K562 (cell line): ENCODE results near the gene CYTH4. TPM values are rescaled to one million over a fixed set of nuclear protein-coding genes. Genes with fewer than 3 reads are reported as not detected.

Experiments used
- CEBPG ChIP-seq, 3 experiments: fragments of 200-800 bp in 1 of 3; sonication (Bioruptor generic) in 1 of 3; sonication (generic) in 1 of 3; formaldehyde crosslinking in 1 of 3; IDR thresholded peaks in 2 of 3; conservative IDR thresholded peaks in 1 of 3; 2 replicates each; pipeline versions ENCODE4 v1.6.1 to v1.8.0; 2016 to 2022; ENCODE audit warnings: missing compliant biosample characterization in 2 of 3, missing genetic modification characterization in 2 of 3, mild to moderate bottlenecking in 1 of 3, missing genetic modification reagents in 1 of 3
- ELF2 ChIP-seq: fragments of 250-450 bp; sonication (Bioruptor Pico); IDR thresholded peaks from 2 replicates; pipeline ENCODE4 v1.5.0; 2021; ENCODE audit warnings: mild to moderate bottlenecking
- EP300 ChIP-seq: IDR thresholded peaks from 2 replicates; pipeline ENCODE4 v1.6.1; 2012; ENCODE audit warnings: low read length, improper control_type of control experiment
- HLTF ChIP-seq: fragments of 450-650 bp; IDR thresholded peaks from 2 replicates; pipeline ENCODE4 v1.6.1; 2016
- MCM3 ChIP-seq: fragments of 450-650 bp; IDR thresholded peaks from 2 replicates; pipeline ENCODE4 v1.6.1; 2016
- NCOA2 ChIP-seq, 2 experiments: fragments of 450-650 bp; IDR thresholded peaks; 2 replicates each; pipeline ENCODE4 v1.6.1; 2018; ENCODE audit warnings: mild to moderate bottlenecking in 2 of 2, moderate library complexity in 1 of 2; ENCODE audit not compliant: partially characterized antibody in 2 of 2
- PBX2 ChIP-seq, 2 experiments: IDR thresholded peaks in 1 of 2; conservative IDR thresholded peaks in 1 of 2; 2 replicates each; pipeline ENCODE4 v1.6.1; 2016; ENCODE audit warnings: low read depth in 2 of 2, mild to moderate bottlenecking in 1 of 2, missing compliant biosample characterization in 1 of 2, missing genetic modification characterization in 1 of 2, moderate library complexity in 1 of 2
- PCBP1 ChIP-seq: fragments of 200-400 bp; formaldehyde crosslinking; IDR thresholded peaks from 2 replicates; pipeline ENCODE4 v1.6.1; 2018; ENCODE audit warnings: mild to moderate bottlenecking, low read depth, low read length; ENCODE audit not compliant: poor library complexity, severe bottlenecking
- POLR2B ChIP-seq: fragments of 450-650 bp; IDR thresholded peaks from 2 replicates; pipeline ENCODE4 v1.6.1; 2018; ENCODE audit warnings: low read depth; ENCODE audit not compliant: partially characterized antibody
- RBM25 ChIP-seq: fragments of 200-400 bp; formaldehyde crosslinking; IDR thresholded peaks from 2 replicates; pipeline ENCODE4 v1.6.1; 2018; ENCODE audit warnings: low read length, low read depth, moderate library complexity; ENCODE audit not compliant: severe bottlenecking
- SMC3 ChIP-seq: conservative IDR thresholded peaks from 2 replicates; pipeline ENCODE4 v1.6.1; 2011; ENCODE audit warnings: low read depth, low read length, improper control_type of control experiment; ENCODE audit not compliant: insufficient read depth
- ZMIZ1 ChIP-seq, 2 experiments: fragments of 150-350 bp in 1 of 2; IDR thresholded peaks; 2 replicates each; pipeline ENCODE4 v1.6.1; 2012 to 2016; ENCODE audit warnings: low read depth in 2 of 2, low read length in 2 of 2, mild to moderate bottlenecking in 1 of 2, moderate library complexity in 1 of 2
- ZNF165 ChIP-seq: fragments of 250-450 bp; sonication (Bioruptor Pico); IDR thresholded peaks from 2 replicates; pipeline ENCODE4 v1.4.0; 2020; ENCODE audit warnings: borderline replicate concordance
- ZNF175 ChIP-seq: fragments of 200-800 bp; sonication (Bioruptor generic); IDR thresholded peaks from 2 replicates; pipeline ENCODE4 v1.6.1; 2016; ENCODE audit warnings: low read depth, mild to moderate bottlenecking, missing genetic modification characterization, missing compliant biosample characterization
- polyA plus RNA-seq, 8 experiments: library from polyadenylated mRNA; depleted of rRNA in 4 of 8; stranded (reverse) in 5 of 8; unstranded in 3 of 8; fragments of >200 nt; fragmentation: Nextera tagmentation in 2 of 8; fragmentation: Illumina TruSeq in 1 of 8; extraction: Ambion mirVana in 2 of 8; extraction: Trizol in 1 of 8; gene quantifications; 2 replicates each; pipeline versions ENCODE4 v1.2.1 to v1.2.3, GENCODE V29; 2011 to 2014; ENCODE audit warnings: inconsistent platforms in 1 of 8, missing spikeins in 1 of 8
- total RNA-seq, 7 experiments: library from RNA; depleted of rRNA in 6 of 7; stranded (reverse); fragments of >200 nt in 6 of 7; fragmentation: Illumina TruSeq in 2 of 7; extraction: Trizol in 2 of 7; gene quantifications; 2 replicates each; pipeline versions ENCODE4 v1.2.1 to v1.2.3, GENCODE V29; 2011 to 2021; ENCODE audit warnings: low replicate concordance in 1 of 7
- TF ChIP-seq, protein P1 (sequence below): fragments of 450-650 bp; IDR thresholded peaks from 2 replicates; pipeline ENCODE4 v1.6.1; 2017; ENCODE audit warnings: antibody characterized with exemption
- TF ChIP-seq, protein P2 (sequence below): fragments of 200-800 bp; sonication (Bioruptor generic); IDR thresholded peaks from 2 replicates; pipeline ENCODE4 v1.6.1; 2017; ENCODE audit warnings: missing genetic modification characterization, missing compliant biosample characterization

CYTH4 gene
- total and polyA plus RNA-seq, 9 of the 15 experiments (the other 6 are each of a cell fraction or from before 2014, with no cell fraction given): 0.03 to 2.0 (median 0.61) TPM; not detected in 1

GRCh38 chr22:37254209-37254866, 28.0 kb upstream of the CYTH4 start (continued):
- TF ChIP-seq NCOA2 (IDR thresholded peaks at IDR 0.05; ENCODE audit: partially characterized antibody in 2 of 2) (peak in 1 of 2 experiments; percentile 18), RBM25 (no peak), PBX2 (CRISPR knock-in tag; IDR thresholded peaks at IDR 0.05; ENCODE audit: low read depth) (no peak), PBX2 (tag; conservative IDR thresholded peaks at IDR 0.05; ENCODE audit: low read depth) (no peak), ZNF165 (CRISPR knock-in tag) (no peak), ELF2 (CRISPR knock-in tag) (no peak), EP300 (no peak), MCM3 (no peak), SMC3 (no peak), CEBPG (CRISPR knock-in tag; IDR thresholded peaks at IDR 0.05) (no peak), CEBPG (tag; conservative IDR thresholded peaks at IDR 0.05 in 1 of 2, IDR thresholded peaks at IDR 0.05 in 1 of 2) (no peak), ZMIZ1 (IDR thresholded peaks at IDR 0.05; ENCODE audit: low read depth in 2 of 2, low read length in 2 of 2) (no peak), ZNF175 (CRISPR knock-in tag) (no peak), PCBP1 (no peak), HLTF (peak; percentile 49; the same call in 1 of the 2 replicates), POLR2B (no peak)
- TF ChIP-seq, protein P1, sequence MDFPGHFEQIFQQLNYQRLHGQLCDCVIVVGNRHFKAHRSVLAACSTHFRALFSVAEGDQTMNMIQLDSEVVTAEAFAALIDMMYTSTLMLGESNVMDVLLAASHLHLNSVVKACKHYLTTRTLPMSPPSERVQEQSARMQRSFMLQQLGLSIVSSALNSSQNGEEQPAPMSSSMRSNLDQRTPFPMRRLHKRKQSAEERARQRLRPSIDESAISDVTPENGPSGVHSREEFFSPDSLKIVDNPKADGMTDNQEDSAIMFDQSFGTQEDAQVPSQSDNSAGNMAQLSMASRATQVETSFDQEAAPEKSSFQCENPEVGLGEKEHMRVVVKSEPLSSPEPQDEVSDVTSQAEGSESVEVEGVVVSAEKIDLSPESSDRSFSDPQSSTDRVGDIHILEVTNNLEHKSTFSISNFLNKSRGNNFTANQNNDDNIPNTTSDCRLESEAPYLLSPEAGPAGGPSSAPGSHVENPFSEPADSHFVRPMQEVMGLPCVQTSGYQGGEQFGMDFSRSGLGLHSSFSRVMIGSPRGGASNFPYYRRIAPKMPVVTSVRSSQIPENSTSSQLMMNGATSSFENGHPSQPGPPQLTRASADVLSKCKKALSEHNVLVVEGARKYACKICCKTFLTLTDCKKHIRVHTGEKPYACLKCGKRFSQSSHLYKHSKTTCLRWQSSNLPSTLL: peak; percentile 40; the same call in 1 of the 2 replicates
- TF ChIP-seq, protein P2, sequence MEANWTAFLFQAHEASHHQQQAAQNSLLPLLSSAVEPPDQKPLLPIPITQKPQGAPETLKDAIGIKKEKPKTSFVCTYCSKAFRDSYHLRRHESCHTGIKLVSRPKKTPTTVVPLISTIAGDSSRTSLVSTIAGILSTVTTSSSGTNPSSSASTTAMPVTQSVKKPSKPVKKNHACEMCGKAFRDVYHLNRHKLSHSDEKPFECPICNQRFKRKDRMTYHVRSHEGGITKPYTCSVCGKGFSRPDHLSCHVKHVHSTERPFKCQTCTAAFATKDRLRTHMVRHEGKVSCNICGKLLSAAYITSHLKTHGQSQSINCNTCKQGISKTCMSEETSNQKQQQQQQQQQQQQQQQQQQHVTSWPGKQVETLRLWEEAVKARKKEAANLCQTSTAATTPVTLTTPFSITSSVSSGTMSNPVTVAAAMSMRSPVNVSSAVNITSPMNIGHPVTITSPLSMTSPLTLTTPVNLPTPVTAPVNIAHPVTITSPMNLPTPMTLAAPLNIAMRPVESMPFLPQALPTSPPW (CRISPR knock-in tag): 0 out of 2 replicates have a peak, but pooled peaks have one; percentile 15
